Measurements from ENCODE around the gene RSRC1. TPM values are rescaled to one million over a fixed set of nuclear protein-coding genes. Genes with fewer than 3 reads are reported as not detected.

The RSRC1 gene
- total RNA-seq, 2 donors from 2014 or later, result 28.5 to 32.0 TPM

- Histone ChIP-seq H3K9me3 (no peaks in the 10 kb centered on the region), H3K36me3 (no peaks in the 10 kb centered on the region), H3K27me3 (no peaks in the 10 kb centered on the region), H3K4me3 (no peak overlapping the region), H3K27ac (no peak overlapping the region), H3K9ac (ENCODE audit: low read depth in 2 of 2, low read length in 2 of 2) (no peak overlapping the region), H3K4me1 (no peaks in the 10 kb centered on the region)
- no peak for DNase-seq
- intact Hi-C loops (cut with DNase I), result no loop called here
- TF ChIP-seq CTCF (IDR thresholded peaks at IDR 0.05), result no peak
Observed at GRCh38 chr3:158350971-158351370, 241.1 kb downstream of the RSRC1 start.

- H3K27me3 ChIP-seq, result no peaks in the 10 kb centered on the region
- no peak for DNase-seq
- no peak overlapping the region for H3K4me3 ChIP-seq
- no peak for TF ChIP-seq CTCF (IDR thresholded peaks at IDR 0.05)
- H3K27ac ChIP-seq, result no peak overlapping the region
- no peak overlapping the region for H3K9ac ChIP-seq (ENCODE audit: low read depth in 2 of 2, low read length in 2 of 2)
- no peaks in the 10 kb centered on the region for H3K9me3 ChIP-seq
- intact Hi-C loops (cut with DNase I), result no loop called here
- no peaks in the 10 kb centered on the region for H3K36me3 ChIP-seq
- no peaks in the 10 kb centered on the region for H3K4me1 ChIP-seq
Observed at GRCh38 chr3:158352551-158352950, 242.7 kb downstream of the RSRC1 start.

- Histone ChIP-seq H3K27ac (no peak overlapping the region), H3K27me3 (no peaks in the 10 kb centered on the region), H3K9ac (ENCODE audit: low read depth in 2 of 2, low read length in 2 of 2) (no peak overlapping the region), H3K36me3 (no peaks in the 10 kb centered on the region), H3K4me1 (no peaks in the 10 kb centered on the region), H3K4me3 (no peak overlapping the region), H3K9me3 (no peaks in the 10 kb centered on the region)
- intact Hi-C loops (cut with DNase I), result no loop called here
- TF ChIP-seq CTCF (IDR thresholded peaks at IDR 0.05), result no peak
- no peak for DNase-seq
Observed at GRCh38 chr3:158354713-158355112, 244.8 kb downstream of the RSRC1 start.

GRCh38 chr3:158355623-158356588 lies 246.0 kb downstream of the RSRC1 start:
- no peak for TF ChIP-seq CTCF (IDR thresholded peaks at IDR 0.05)
- DNase-seq, result no peak
- intact Hi-C loops (cut with DNase I), result no loop called here
- Histone ChIP-seq H3K27ac (no peak overlapping the region), H3K36me3 (no peaks in the 10 kb centered on the region), H3K27me3 (no peaks in the 10 kb centered on the region), H3K4me1 (no peaks in the 10 kb centered on the region), H3K9ac (ENCODE audit: low read depth in 2 of 2, low read length in 2 of 2) (no peak overlapping the region), H3K4me3 (no peak overlapping the region), H3K9me3 (no peaks in the 10 kb centered on the region)

- DNase-seq, result no peak
- intact Hi-C loops (cut with DNase I), result no loop called here
Observed at GRCh38 chr3:158359339-158359738, 249.4 kb downstream of the RSRC1 start.

More at GRCh38 chr3:158359339-158359738, 249.4 kb downstream of the RSRC1 start:
- no peak for TF ChIP-seq CTCF (IDR thresholded peaks at IDR 0.05)
- no peaks in the 10 kb centered on the region for H3K36me3 ChIP-seq
- no peak overlapping the region for H3K27ac ChIP-seq
- H3K4me3 ChIP-seq, result no peak overlapping the region
- no peaks in the 10 kb centered on the region for H3K9me3 ChIP-seq
- no peaks in the 10 kb centered on the region for H3K27me3 ChIP-seq
- H3K4me1 ChIP-seq, result no peaks in the 10 kb centered on the region
- H3K9ac ChIP-seq (ENCODE audit: low read depth in 2 of 2, low read length in 2 of 2), result no peak overlapping the region
